GM04503 (cell line): ENCODE data around the gene LRCH1.

Source experiments
- DNase-seq: peaks from one replicate; pipeline ENCODE4 v3.0.0-alpha.2; 2012; ENCODE audit warnings: low read depth

The LRCH1 gene

GRCh38 chr13:46639033-46639981, 86.3 kb downstream of the LRCH1 start:
- DNase-seq = no peak

GRCh38 chr13:46640843-46641242, 87.9 kb downstream of the LRCH1 start:
- no peak for DNase-seq

- DNase-seq = no peak
Measured at GRCh38 chr13:46641274-46642081, 88.5 kb downstream of the LRCH1 start.

GRCh38 chr13:46642254-46642653, 89.3 kb downstream of the LRCH1 start:
- no peak for DNase-seq

- DNase-seq = no peak
Measured at GRCh38 chr13:46643165-46643777, 90.3 kb downstream of the LRCH1 start.

GRCh38 chr13:46644816-46645215, 91.8 kb downstream of the LRCH1 start:
- no peak for DNase-seq

- DNase-seq = no peak
Measured at GRCh38 chr13:46647512-46648065, 94.6 kb downstream of the LRCH1 start.

- DNase-seq = no peak
Measured at GRCh38 chr13:46648166-46648607, 95.2 kb downstream of the LRCH1 start.

- DNase-seq = no peak
Measured at GRCh38 chr13:46649816-46650215, 96.8 kb downstream of the LRCH1 start.

GRCh38 chr13:46654951-46655350, 102.0 kb downstream of the LRCH1 start:
- no peak for DNase-seq

GRCh38 chr13:46655377-46656180, 102.6 kb downstream of the LRCH1 start:
- DNase-seq = no peak

- DNase-seq = no peak
Measured at GRCh38 chr13:46656786-46657185, 103.8 kb downstream of the LRCH1 start.

- DNase-seq = no peak
Measured at GRCh38 chr13:46659413-46660065, 106.6 kb downstream of the LRCH1 start.

- DNase-seq = no peak
Measured at GRCh38 chr13:46660416-46660815, 107.4 kb downstream of the LRCH1 start.

GRCh38 chr13:46660857-46661256, 107.9 kb downstream of the LRCH1 start:
- no peak for DNase-seq

- DNase-seq = no peak
Measured at GRCh38 chr13:46662690-46663089, 109.7 kb downstream of the LRCH1 start.

- DNase-seq = no peak
Measured at GRCh38 chr13:46663206-46664037, 110.5 kb downstream of the LRCH1 start.

- no peak for DNase-seq
Measured at GRCh38 chr13:46664195-46664594, 111.2 kb downstream of the LRCH1 start.

GRCh38 chr13:46665248-46665632, 112.3 kb downstream of the LRCH1 start:
- DNase-seq = no peak
